GM12872 (cell line): ENCODE results near the gene LARGE2.

Source experiments
- CTCF ChIP-seq: IDR thresholded peaks from 3 replicates; pipeline ENCODE4 v1.5.1; 2011; ENCODE audit warnings: low read depth, mild to moderate bottlenecking, low read length, moderate library complexity; ENCODE audit not compliant: insufficient read depth

Gene LARGE2

DNA sequence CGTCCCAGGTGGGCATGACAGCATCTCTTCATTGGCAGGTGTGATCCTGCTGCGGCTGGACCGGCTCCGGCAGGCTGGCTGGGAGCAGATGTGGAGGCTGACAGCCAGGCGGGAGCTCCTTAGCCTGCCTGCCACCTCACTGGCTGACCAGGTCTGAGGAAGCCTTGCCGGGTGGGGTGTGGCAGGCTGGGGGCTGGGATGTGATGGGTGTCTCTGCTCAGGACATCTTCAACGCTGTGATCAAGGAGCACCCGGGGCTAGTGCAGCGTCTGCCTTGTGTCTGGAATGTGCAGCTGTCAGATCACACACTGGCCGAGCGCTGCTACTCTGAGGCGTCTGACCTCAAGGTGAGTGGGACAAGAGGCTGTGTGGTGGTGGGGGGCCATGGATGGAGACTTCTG, 3.5 kb downstream of the LARGE2 start:
- TF ChIP-seq CTCF, result no peak

- TF ChIP-seq CTCF, result no peak
These were observed 4.3 kb downstream of the LARGE2 start for GRCh38 chr11:45926536-45927331.

DNA sequence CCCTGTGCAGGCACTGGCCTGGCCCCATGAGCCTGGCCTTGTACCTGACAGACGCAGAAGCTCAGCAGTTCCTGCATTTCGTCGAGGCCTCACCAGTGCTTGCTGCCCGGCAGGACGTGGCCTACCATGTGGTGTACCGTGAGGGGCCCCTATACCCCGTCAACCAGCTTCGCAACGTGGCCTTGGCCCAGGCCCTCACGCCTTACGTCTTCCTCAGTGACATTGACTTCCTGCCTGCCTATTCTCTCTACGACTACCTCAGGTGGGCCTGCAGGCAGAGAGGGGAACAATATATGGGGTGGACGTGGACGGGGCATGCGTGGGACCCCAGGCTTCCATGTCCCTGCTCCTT, 4.9 kb downstream of the LARGE2 start:
- no peak for TF ChIP-seq CTCF

GRCh38 chr11:45927684-45928413, 5.4 kb downstream of the LARGE2 start:
- TF ChIP-seq CTCF, result no peak

- TF ChIP-seq CTCF, result no peak
These were observed 6.2 kb downstream of the LARGE2 start for GRCh38 chr11:45928535-45929215.

GRCh38 chr11:45929486-45930030, 7.1 kb downstream of the LARGE2 start:
- TF ChIP-seq CTCF, result 0 out of 3 replicates have a peak, but pooled peaks have one; percentile 6

- no peak for TF ChIP-seq CTCF
These were observed 7.8 kb downstream of the LARGE2 start for GRCh38 chr11:45930031-45930794.
